ENCODE measurements around the gene SDR42E2. TPM values are rescaled to one million over a fixed set of nuclear protein-coding genes. Genes with fewer than 3 reads are reported as not detected.

SDR42E2 gene
- polyA plus RNA-seq, 1 of the 3 experiments (the other 2 are of a cell fraction), result not detected

- no peak overlapping the region for H3K4me3 ChIP-seq (ENCODE audit: low read depth in 2 of 2, low read length in 1 of 2)
- peaks cover 0 to 2% of the 10 kb centered on the region in 2 experiments; a peak in 1 of 4 replicates for H3K4me1 ChIP-seq (ENCODE audit: control insufficient read depth in 1 of 2, insufficient read depth in 2 of 2, low read depth in 1 of 2, low read length in 1 of 2)
- ChIA-PET CTCF (no interaction called here), POLR2A (interaction anchor here (0.6 kb wide), 1 partner anchor 18 kb away, joined by 6 read pairs; no protein-coding TSS in a partner anchor)
- DNase-seq, result no peak
- H3K9ac ChIP-seq, result no peak overlapping the region
- no peak for TF ChIP-seq TAF1 (IDR thresholded peaks at IDR 0.05; ENCODE audit: borderline replicate concordance, low read depth, low read length)
- no peak for TF ChIP-seq RAD21 (IDR thresholded peaks at IDR 0.05; ENCODE audit: low read length)
- TF ChIP-seq EZH2phosphoT487 (IDR thresholded peaks at IDR 0.05; ENCODE audit: borderline replicate concordance, low read depth), result no peak
- TF ChIP-seq JUND (IDR thresholded peaks at IDR 0.05), result no peak
- TF ChIP-seq ELF1 (IDR thresholded peaks at IDR 0.05), result no peak
- no peak for TF ChIP-seq FOXM1 (IDR thresholded peaks at IDR 0.05; ENCODE audit: low read depth)
- TF ChIP-seq FOSL2 (IDR thresholded peaks at IDR 0.05; ENCODE audit: borderline replicate concordance, low read depth), result no peak
- TF ChIP-seq, protein P1, sequence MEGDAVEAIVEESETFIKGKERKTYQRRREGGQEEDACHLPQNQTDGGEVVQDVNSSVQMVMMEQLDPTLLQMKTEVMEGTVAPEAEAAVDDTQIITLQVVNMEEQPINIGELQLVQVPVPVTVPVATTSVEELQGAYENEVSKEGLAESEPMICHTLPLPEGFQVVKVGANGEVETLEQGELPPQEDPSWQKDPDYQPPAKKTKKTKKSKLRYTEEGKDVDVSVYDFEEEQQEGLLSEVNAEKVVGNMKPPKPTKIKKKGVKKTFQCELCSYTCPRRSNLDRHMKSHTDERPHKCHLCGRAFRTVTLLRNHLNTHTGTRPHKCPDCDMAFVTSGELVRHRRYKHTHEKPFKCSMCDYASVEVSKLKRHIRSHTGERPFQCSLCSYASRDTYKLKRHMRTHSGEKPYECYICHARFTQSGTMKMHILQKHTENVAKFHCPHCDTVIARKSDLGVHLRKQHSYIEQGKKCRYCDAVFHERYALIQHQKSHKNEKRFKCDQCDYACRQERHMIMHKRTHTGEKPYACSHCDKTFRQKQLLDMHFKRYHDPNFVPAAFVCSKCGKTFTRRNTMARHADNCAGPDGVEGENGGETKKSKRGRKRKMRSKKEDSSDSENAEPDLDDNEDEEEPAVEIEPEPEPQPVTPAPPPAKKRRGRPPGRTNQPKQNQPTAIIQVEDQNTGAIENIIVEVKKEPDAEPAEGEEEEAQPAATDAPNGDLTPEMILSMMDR (IDR thresholded peaks at IDR 0.05), result no peak; the same call in 1 of the 2 replicates
- no peak for TF ChIP-seq GATA2 (CRISPR knock-in tag; IDR thresholded peaks at IDR 0.05)
- no peak for TF ChIP-seq EP300 (IDR thresholded peaks at IDR 0.05; ENCODE audit: borderline replicate concordance in 1 of 2, low read depth in 1 of 2, low read length in 1 of 2)
- TF ChIP-seq YY1 (IDR thresholded peaks at IDR 0.05; ENCODE audit: low read depth), result no peak
- TF ChIP-seq SMC3 (IDR thresholded peaks at IDR 0.05; ENCODE audit: low read depth, low read length), result no peak
- H3K36me3 ChIP-seq (replicated peaks in 1 of 2; ENCODE audit: control insufficient read depth in 1 of 2, insufficient read depth in 2 of 2, low read length in 1 of 2), result no peaks in the 10 kb centered on the region
- no peaks in the 10 kb centered on the region for H3K9me3 ChIP-seq
- peaks cover 4% of the 10 kb centered on the region; the same call in 1 of the 2 replicates for H3K79me2 ChIP-seq (ENCODE audit: insufficient read depth)
- H4K20me1 ChIP-seq (ENCODE audit: insufficient read depth), result no peaks in the 10 kb centered on the region
- no peaks in the 10 kb centered on the region for H3F3A ChIP-seq (replicated peaks; ENCODE audit: insufficient read depth)
- H2AFZ ChIP-seq (ENCODE audit: low read depth), result no peak overlapping the region
- H3K27ac ChIP-seq (ENCODE audit: low read depth in 2 of 2, low read length in 1 of 2), result no peak overlapping the region
- no peak overlapping the region for H3K4me2 ChIP-seq
- WGBS (ENCODE audit: low lambda C conversion rate), result 89% methylated on average over 1 of the region's 1 CpG
- H3K27me3 ChIP-seq (ENCODE audit: insufficient read depth), result no peaks in the 10 kb centered on the region
- H3K9me2 ChIP-seq, result no peaks in the 10 kb centered on the region
These were observed 60.7 kb downstream of the SDR42E2 start for GRCh38 chr16:22222998-22223397.

DNA sequence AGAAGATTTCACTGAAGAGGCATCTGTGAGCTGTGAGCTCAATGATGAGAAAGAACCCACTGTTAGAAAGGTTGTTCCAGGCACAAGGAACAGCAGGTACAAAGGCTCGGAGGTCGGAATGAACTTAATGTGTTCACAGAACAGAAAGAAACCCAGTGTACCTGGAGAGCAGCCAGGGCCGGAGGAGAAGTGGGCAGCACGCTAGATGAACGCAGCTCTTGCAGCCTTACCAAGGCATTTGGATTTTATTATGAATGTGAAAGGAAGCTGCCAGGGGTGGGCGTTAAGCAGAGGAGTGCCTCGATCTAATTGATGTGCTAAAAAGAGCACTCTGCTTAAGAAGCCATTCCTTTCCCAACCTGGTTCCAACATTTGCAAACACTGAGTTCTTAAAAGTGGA is 62.8 kb downstream of the SDR42E2 start:
- H2AFZ ChIP-seq (ENCODE audit: low read depth), result no peak overlapping the region
- no peaks in the 10 kb centered on the region for H4K20me1 ChIP-seq (ENCODE audit: insufficient read depth)
- H3K27ac ChIP-seq (ENCODE audit: low read depth in 2 of 2, low read length in 1 of 2), result no peak overlapping the region
- DNase-seq, result no peak
- peaks cover 0 to 1% of the 10 kb centered on the region in 2 experiments; a peak in 1 of 4 replicates for H3K4me1 ChIP-seq (ENCODE audit: control insufficient read depth in 1 of 2, insufficient read depth in 2 of 2, low read depth in 1 of 2, low read length in 1 of 2)
- no peak overlapping the region for H3K4me3 ChIP-seq (ENCODE audit: low read depth in 2 of 2, low read length in 1 of 2)
- H3K36me3 ChIP-seq (replicated peaks in 1 of 2; ENCODE audit: control insufficient read depth in 1 of 2, insufficient read depth in 2 of 2, low read length in 1 of 2), result peaks cover 0 to 13% of the 10 kb centered on the region in 2 experiments
- 89% methylated on average over 7 of the region's 7 CpGs for WGBS (ENCODE audit: low lambda C conversion rate)
- no peak overlapping the region for H3K4me2 ChIP-seq
- peaks cover 4% of the 10 kb centered on the region; the same call in 1 of the 2 replicates for H3K79me2 ChIP-seq (ENCODE audit: insufficient read depth)
- H3K9ac ChIP-seq, result no peak overlapping the region
- no peaks in the 10 kb centered on the region for H3K9me3 ChIP-seq
- CTCF ChIA-PET, result no interaction called here
- TF ChIP-seq, protein P2, sequence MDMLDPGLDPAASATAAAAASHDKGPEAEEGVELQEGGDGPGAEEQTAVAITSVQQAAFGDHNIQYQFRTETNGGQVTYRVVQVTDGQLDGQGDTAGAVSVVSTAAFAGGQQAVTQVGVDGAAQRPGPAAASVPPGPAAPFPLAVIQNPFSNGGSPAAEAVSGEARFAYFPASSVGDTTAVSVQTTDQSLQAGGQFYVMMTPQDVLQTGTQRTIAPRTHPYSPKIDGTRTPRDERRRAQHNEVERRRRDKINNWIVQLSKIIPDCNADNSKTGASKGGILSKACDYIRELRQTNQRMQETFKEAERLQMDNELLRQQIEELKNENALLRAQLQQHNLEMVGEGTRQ (IDR thresholded peaks at IDR 0.05; ENCODE audit: borderline replicate concordance, low read depth, low read length), result no peak
- H3F3A ChIP-seq (replicated peaks; ENCODE audit: insufficient read depth), result no peaks in the 10 kb centered on the region
- no peaks in the 10 kb centered on the region for H3K27me3 ChIP-seq (ENCODE audit: insufficient read depth)
- POLR2A ChIA-PET, result no interaction called here
- no peaks in the 10 kb centered on the region for H3K9me2 ChIP-seq

Data from SK-N-SH (cell line).